Measurements from ENCODE around the gene RANBP9. TPM values are rescaled to one million over a fixed set of nuclear protein-coding genes. Genes with fewer than 3 reads are reported as not detected.

The RANBP9 gene
- total and polyA plus RNA-seq, 9 of the 15 experiments (the other 6 are each of a cell fraction or from before 2014, with no cell fraction given), result 27.5 to 130 (median 61.5) TPM

GRCh38 chr6:13678255-13678983 lies 33.2 kb downstream of the RANBP9 start (continued):
- TF ChIP-seq ZNF23 (CRISPR knock-in tag; IDR thresholded peaks at IDR 0.05) (no peak), E2F5 (CRISPR knock-in tag; IDR thresholded peaks at IDR 0.05) (no peak), MTF1 (CRISPR knock-in tag; IDR thresholded peaks at IDR 0.05; ENCODE audit: borderline replicate concordance) (no peak), ZNF707 (CRISPR knock-in tag; conservative IDR thresholded peaks at IDR 0.05) (no peak), ZNF778 (CRISPR knock-in tag; IDR thresholded peaks at IDR 0.05) (no peak), HLTF (IDR thresholded peaks at IDR 0.05) (peak; percentile 68; the same call in 1 of the 2 replicates), RBM25 (IDR thresholded peaks at IDR 0.05; ENCODE audit: low read depth, low read length, severe bottlenecking) (peak; percentile 27), ZBTB9 (CRISPR knock-in tag; IDR thresholded peaks at IDR 0.05) (peak; percentile 50; the same call in 1 of the 2 replicates), ZNF696 (CRISPR knock-in tag; conservative IDR thresholded peaks at IDR 0.05) (no peak), ZNF444 (CRISPR knock-in tag; IDR thresholded peaks at IDR 0.05) (no peak; the same call in 1 of the 2 replicates), GABPA (tag; conservative IDR thresholded peaks at IDR 0.05; ENCODE audit: low read depth) (peak; percentile 48; the same call in 1 of the 2 replicates), SAFB2 (IDR thresholded peaks at IDR 0.05; ENCODE audit: borderline replicate concordance, low read depth, low read length, severe bottlenecking) (no peak), PPARD (CRISPR knock-in tag; IDR thresholded peaks at IDR 0.05) (no peak), ZBTB5 (IDR thresholded peaks at IDR 0.05) (no peak), CREB1 (IDR thresholded peaks at IDR 0.05) (peak; percentile 46; the same call in 1 of the 2 replicates), CREB1 (CRISPR knock-in tag; IDR thresholded peaks at IDR 0.05) (no peak), ZNF75A (CRISPR knock-in tag; IDR thresholded peaks at IDR 0.05) (no peak), STAT5A (IDR thresholded peaks at IDR 0.05; ENCODE audit: borderline replicate concordance, low read length) (peak; percentile 88), ZNF280B (CRISPR knock-in tag; IDR thresholded peaks at IDR 0.05) (no peak), HDAC1 (IDR thresholded peaks at IDR 0.05) (peak; percentile 77 to 90; a peak in 2 of 4 replicates), ZNF76 (CRISPR knock-in tag; IDR thresholded peaks at IDR 0.05; ENCODE audit: borderline replicate concordance) (no peak), ZNF436 (CRISPR knock-in tag; IDR thresholded peaks at IDR 0.05) (0 out of 2 replicates have a peak, but pooled peaks have one; percentile 21), NEUROD1 (IDR thresholded peaks at IDR 0.05; ENCODE audit: borderline replicate concordance, low read depth, low read length, partially characterized antibody) (peak; percentile 88)

Data from K562 (cell line).